ENCODE results near the gene UAP1.

UAP1 gene

DNA sequence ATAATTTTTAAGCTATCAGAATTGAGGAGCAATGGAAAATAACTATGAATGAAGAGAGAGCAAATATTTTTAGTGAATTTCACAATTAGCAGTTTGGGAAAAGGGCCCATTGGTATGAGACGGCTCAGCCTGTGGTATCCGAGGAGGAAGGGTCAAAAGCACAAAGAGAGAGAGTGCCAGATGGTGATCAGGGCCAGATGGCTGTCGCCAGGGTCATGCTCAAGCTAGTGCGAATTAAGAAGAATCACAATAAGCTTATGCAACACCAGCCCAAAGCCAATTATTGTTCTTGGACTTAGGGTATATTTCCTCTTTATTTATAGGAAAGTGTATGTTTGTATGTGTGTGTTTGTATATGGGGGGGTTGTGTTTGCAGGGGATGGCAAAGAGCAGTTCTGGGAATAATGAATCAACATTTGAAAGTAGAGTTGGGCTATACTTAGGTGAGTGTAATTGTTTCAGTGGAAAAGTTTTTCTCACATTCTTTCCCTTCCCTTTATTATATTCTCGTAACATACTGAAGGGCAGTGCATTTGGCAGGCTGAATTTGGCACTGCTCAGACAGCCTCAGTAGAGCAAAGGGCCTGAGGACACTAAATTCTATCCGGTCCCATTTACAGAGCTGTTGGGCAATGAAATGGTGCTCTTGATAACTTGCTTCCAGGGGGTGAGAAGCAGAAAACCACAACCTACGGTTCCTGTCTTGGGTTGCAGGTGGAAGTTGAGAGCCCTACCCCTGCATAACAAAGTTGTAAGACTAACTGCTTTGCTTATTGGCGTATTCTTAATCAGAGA is 51.3 kb downstream of the UAP1 start:
- DNase-seq (ENCODE audit: low read depth in 2 of 2) = no peak

DNA sequence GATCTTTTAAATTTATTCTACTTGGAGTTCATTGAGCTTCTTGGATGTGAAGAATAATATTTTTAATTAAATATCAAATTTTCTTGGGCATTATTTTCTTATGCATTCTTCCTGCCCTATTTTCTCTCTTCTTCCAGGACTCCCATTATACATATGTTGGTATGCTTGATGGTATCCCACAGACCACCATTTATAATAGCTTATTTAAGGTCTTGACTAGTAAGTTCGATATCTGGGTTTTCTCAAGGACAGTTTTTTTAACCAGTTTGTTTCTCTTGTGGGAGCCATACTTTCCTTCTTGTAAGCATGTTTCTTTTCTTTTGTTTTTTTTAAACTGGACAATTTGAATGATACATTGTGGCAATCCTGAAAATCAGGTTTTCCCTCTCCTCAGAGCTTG is 55.3 kb downstream of the UAP1 start:
- no peak for DNase-seq (ENCODE audit: low read depth in 2 of 2)

DNA sequence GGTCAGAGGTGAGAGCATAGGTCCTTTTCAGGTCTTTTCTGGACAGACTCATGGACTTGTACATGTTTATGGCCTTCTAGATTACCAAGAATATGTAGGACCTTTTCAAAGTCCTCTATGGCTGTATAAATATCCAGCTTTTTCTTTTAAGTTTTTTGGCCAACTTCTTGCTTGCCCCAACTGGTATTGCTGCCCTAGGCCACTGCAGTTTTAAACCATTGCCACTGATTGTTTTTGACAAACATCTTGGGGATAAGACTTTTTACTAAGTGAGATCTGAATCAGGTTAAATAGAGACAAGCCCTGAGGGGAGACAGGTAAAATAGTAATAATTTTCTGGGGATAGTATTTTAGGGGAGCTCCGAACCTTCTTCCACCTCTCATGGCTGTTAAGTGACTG is 56.0 kb downstream of the UAP1 start:
- no peak for DNase-seq (ENCODE audit: low read depth in 2 of 2)

DNA sequence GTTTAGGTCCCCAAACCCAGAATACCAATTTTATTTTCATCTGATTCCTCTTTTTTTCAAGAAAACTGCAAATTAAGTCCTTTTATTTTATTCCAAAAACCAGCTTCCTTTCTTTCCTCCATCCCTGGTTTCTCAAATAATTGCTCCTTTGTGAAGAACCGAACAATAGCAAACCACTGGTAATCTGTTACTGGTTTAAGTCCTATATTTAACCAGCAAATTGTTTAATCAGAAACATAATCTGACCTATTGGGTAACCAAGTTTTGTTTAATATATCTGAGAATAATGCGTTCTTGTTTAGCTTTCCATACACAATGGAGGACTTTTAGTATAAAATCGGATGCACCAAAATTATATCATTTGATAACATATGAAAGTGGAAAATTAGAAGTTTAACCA is 57.6 kb downstream of the UAP1 start:
- DNase-seq (ENCODE audit: low read depth in 2 of 2) = no peak

DNA sequence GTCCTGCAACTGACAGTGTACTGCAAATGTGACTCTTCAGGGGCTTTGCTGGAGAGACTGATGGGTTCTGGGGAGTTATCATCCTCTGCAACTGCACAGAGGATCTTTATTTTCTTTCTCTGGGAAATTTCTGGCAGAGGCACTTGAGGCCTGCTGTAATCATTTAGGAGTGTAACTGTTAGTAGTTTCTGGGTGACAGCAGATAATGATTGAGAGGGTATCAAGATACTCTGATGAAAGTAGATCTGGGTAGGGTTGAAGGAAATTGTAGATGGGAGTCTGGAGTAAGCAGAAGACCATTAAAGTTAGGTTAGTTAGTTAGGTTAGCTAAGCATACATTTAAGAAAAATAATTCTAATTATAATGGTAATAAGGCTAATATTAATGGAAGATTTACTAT is 59.7 kb downstream of the UAP1 start:
- no peak for DNase-seq (ENCODE audit: low read depth in 2 of 2)

DNA sequence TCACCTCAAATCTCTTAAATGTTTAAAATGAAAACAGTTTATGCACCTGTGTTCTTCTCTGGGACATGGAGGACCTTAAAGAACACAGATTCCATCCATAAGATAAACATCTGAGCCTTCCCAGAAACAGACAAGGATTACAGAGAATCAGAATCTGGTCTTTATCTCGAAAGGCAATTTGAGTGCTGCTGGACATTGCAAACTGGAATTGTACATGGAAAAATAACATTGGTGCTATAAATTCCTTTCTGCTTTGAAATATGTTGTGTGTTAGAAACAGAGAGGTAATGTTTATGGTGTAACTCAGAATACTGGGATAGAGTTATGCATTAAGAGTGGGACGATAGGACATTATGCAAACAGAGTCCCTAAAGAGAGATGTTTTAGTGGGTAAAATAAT is 64.2 kb downstream of the UAP1 start:
- no peak for DNase-seq (ENCODE audit: low read depth in 2 of 2)

DNA sequence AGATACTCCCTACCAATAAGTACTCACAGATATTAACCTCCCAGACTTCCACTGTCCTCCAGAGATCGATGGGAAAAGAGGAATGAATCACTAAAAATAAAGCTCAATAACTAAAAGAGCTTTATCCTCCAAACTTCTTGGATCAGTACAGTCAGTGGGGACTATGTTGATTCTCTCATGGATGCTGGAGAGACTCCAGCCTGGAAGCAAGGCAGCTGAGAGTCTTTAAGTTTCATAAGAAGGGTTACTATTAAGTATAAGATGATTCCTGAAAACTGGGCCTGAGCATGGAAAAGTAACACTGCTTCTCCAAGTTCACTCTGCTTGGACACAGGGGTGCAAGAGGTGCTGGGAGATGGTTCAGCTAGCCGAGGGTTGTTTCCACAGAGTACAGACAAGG is 64.6 kb downstream of the UAP1 start:
- no peak for DNase-seq (ENCODE audit: low read depth in 2 of 2)

DNA sequence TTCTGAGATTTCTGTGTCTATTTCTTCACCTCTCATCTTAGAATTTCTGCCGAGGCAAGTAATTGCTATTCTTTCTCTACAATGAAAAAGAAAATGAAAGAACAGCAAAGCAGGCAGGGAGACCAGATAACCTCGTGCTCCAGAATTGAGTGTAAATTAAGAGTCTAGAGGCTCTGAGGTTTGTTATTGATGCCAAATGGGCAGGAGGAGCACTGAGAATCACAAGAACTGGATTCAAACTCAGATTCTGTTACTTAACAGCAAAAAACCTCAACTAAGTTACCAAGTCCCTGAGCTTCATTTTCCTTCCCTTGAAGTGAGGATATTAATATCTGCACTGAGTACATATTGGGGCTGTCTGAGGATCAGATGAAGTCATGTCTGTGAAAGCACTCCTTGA is 65.2 kb downstream of the UAP1 start:
- no peak for DNase-seq (ENCODE audit: low read depth in 2 of 2)

DNA sequence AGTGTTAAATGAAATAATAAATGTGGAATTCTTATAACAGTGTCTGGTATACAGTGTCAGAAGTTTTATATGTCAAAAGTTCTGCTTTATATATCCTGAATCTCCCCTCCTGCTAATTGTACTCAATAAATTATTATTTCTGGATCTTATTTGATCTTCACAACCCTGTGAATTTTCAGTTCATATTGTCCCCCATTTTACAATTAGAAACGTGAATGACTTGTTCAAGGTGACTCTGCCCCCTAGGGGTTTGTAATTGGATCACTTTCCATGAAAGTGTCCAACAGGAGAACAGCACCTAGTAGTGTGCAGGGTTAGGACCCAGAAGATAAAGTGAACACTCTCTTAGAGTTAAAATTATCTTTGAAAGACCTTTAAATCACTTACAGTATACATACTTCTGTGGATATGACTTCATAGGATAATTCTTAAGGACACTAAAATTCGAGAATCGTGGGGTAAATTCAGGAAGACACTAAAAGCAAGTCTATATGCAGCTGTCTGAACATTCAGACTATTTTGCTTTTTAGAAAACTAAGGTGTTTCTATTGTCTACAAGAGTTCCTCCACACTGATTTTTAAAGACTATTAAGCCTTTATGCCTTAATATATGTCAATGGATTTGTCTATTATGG is 66.3 kb downstream of the UAP1 start:
- DNase-seq (ENCODE audit: low read depth in 2 of 2) = no peak

DNA sequence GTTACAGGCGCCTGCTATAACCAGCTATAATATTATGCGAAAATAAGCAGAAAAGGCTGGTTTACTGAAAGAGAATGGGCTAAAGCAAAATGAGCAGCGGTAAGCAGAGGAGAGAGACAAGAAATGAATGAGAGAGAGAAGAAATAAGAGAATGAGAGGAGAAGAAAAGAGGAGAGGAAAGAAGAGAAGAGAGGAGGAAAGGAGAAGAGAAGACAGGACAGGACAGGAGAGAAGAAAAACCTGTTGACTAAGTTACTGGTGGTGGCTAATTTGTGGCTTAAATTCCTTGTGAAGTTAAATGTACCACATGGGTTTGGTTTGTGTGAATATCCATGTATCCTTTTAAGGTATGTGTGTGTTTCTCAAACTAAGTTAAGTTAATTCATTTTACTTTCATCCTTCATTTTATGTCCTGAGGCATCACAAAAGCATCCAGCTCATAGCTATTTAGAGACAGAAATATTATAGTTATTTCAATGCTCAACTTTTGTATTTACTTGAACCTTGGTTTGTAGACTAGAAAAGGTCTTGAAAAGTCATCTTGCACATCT is 67.6 kb downstream of the UAP1 start:
- no peak for DNase-seq (ENCODE audit: low read depth in 2 of 2)

DNA sequence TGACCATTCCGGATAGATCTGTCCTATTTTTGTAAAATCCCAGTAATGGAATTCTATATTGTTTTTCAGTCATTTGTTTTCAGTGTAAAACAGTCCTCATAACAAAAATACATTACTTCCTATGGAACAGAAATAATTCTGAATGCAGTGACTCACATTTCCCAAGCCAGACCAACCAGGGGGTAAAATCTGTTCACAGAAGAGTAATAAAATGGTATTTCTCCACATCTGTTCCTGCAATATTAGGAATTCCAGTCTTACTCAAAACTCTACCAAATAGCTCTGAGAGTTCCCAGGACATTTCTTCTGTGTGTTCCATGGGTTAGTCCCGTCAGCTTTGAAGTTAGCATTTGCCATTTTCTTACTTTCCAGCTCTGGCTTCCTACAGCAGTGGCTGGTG is 68.1 kb downstream of the UAP1 start:
- no peak for DNase-seq (ENCODE audit: low read depth in 2 of 2)

DNA sequence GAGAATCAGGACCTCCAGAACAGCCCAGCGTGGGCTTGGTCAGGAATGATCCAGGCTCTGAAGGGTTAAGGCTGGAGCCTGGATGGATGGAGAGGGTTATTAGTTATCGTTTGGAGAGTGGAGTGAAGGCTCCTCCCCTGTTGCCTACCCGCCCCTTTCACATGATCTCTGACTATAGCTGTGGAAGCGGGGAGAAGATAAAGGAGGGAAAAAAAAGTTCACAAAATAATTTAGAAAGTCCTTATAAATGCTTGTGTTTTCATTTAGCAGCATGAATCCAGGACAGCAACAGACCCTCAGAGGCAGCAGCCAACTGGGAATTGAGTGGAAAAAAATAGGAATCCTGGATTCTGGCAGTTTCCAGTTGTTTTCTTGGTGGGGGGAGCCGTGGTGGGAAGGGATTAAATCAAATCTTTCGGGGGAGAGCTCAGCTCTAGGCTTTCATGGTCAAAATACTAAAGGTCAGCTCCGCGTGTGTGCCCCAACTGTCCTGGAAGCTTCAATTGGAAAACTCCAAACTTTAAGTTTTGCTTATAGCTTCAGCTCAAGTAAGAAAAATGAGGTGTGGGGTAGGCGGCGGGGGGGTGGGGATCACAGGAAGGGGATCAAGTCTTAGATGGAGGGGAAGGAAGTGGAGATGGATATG is 70.1 kb downstream of the UAP1 start:
- DNase-seq (ENCODE audit: low read depth in 2 of 2) = no peak

DNA sequence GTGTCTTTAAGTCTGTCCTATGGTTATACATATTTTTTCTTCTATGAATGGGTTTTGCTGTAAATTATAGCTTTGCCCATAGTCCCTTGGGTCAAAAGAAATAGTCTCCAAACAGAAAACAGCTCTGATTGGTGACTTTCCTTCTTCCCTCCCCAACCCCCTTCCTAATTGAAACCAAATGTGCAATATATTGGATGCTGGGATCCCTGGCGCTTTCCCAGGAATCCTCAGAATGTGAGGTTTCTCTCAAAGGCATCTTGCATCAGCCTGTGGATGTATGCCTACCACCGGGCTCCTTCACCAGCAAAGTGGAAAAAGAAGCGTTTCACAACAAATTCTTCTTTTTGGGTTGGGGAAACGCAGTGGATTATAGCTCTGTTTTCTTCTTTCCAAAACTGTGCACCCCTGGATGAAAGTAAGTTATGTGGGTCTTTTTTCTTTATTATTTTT is 70.7 kb downstream of the UAP1 start, which contains the start of gene DDR2:
DDR2 (plus strand) TSS at position 248 of the 450 bp plus-strand sequence. CDS start 86,600 bp downstream, outside the sequence.
- DNase-seq (ENCODE audit: low read depth in 2 of 2) = no peak

DNA sequence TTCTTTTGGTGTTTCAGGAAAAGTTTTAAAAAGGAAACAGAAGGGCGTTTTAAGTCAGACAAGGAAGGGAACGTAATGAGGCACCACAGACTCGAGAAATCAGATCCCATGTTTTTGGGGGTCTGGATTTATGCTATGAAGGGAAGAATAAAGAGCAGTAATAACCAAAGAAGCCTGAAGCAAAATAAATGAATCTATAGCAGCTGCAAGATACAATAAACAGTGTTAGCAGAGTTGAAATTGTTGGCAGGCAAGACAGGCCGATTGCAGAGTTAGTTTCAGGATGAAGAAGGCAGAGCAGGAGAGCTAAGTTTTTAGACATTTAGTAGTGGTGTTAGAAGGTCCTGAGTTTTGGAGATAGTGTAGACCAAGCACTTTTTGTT is 71.2 kb downstream of the UAP1 start:
- DNase-seq (ENCODE audit: low read depth in 2 of 2) = no peak

DNA sequence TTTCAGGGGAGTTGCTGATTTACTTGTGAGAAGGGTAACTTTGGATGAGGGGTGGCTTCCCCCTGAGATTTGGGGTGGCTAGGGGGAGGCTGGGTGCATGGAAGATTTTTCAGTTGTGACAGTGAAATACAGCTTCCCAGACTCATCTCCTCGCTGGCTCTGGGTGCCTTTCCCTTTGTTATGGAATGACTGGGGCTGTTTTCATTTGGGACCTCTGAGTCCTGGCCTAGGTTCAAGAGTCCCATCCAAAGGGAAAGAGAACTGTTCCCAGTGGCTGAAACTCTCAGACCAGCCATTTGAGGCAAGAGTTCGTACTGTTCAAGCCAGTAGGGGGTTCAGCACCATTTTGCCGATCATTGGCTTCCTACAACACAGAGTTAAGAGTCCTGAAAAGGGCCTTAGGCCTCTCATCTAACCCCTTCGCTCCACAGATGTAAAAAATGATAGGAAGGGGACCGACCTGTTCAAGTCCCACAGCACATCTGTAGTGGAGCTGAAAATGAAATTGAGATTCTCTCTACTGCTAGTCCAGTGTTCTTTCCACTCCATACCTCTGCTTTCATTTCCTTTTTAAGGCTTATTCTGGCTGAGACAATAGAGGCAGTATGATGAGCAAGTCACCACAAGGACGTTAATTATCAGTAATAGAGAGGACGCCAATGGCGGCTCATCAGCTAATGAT is 71.7 kb downstream of the UAP1 start:
- no peak for DNase-seq (ENCODE audit: low read depth in 2 of 2)

DNA sequence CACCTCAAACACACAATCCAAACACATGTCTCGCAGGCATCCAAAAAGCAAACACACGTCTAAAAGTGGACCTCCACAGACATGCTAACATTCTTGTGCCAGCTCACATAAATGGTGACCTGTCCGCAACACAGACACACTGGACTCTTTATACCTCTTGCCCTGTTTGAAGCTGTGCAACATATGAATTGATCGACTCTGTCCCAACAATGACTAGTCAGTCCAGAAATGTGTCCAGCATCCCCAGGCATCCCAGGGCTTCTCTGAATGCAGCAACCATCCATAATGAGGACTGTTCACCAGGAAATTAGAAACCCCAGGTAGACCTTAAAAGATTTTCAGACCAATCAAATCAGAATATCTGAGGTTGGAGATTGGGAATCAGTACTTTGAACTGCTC is 73.9 kb downstream of the UAP1 start:
- no peak for DNase-seq (ENCODE audit: low read depth in 2 of 2)

DNA sequence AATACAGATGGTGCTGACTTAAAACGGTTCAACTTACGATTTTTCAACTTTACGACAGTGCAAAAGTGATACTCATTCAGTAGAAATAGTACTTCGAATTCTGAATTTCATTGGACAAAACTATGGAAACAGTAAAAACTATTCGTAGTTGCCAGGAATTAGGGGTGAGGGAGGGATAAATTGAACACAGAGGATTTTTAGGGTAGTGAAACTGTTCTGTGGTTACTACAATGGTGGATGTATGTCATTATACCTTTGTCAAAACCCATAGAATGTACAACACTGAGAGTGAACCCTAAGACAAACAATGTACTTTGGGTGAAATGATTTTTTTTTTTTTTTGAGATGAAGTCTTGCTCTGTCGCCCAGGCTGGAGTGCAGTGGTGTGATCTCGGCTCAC is 78.2 kb downstream of the UAP1 start:
- no peak for DNase-seq (ENCODE audit: low read depth in 2 of 2)

DNA sequence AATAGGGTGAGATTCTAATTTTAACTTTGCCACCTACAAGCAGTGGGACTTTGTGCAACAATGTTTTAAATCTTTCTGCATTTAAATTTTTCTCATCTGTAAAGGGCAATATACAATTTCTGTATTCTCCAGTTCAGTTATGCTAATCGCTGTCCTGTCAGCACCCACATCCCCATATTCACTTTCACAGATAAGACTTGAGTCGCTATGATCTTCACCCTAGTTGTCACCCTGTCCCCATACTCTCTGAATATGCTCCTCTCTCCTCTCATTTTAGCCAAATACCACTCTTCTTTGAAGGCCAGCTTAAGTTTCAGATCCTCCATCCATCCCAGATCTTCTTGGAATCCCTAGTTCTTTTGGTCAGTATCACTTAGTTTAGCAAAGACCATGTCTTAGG is 79.6 kb downstream of the UAP1 start:
- no peak for DNase-seq (ENCODE audit: low read depth in 2 of 2)

DNA sequence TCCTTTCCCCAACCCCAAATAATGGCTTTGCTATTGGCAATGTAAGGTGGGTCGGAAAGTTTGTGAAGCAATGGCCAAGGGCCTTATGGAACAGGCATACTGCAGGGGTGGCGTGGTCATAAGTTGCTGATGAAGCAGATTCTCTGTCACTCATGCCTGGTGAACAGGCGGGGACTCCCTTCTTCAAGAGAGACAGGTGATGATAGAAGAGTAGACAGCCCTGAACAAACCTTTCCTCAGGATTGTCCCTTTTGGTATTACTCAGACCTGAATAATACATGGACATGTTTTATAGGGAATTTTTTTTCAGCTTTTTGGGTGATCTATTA is 83.4 kb downstream of the UAP1 start:
- no peak for DNase-seq (ENCODE audit: low read depth in 2 of 2)

DNA sequence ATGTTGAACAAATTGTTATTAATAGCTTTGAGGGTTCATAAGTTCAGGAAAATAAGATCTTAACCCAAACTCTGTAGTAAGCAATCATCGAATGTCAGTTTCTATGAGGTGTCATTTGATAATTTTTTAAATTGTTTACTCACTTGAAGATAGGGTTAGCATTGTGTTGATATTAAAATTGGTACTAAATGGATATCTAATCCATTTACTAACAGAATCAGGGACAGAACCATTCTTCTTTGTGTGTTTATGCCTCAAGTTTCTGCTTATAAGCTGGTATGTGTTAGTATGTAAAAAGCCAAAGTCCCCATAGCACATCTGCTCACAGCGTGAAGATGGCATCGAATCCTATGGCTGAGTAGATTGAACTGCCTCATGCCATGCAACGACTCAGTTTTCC is 84.1 kb downstream of the UAP1 start:
- no peak for DNase-seq (ENCODE audit: low read depth in 2 of 2)

DNA sequence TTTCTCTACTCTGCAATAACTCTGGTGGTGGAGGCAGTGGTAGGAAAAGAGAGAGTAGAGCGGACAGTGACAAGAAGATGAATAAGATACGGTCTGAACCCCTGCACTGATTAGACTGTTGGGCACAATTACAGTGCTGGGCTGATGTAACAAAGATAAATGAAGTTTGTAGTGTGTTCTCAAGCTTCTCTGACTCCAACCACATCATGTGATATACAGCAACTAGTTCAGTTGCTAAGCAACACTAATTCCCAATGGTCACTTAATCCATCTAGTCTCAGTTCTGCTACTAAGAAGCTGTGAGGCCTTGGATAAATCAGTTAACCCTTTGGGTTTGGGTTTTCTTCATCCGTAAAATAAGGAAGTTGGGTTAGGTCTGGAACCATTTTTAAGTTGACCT is 88.1 kb downstream of the UAP1 start:
- no peak for DNase-seq (ENCODE audit: low read depth in 2 of 2)
